HG03103 (cell line): ENCODE data around the gene PBXIP1.
"Not testable (repeated sequence)": the region's sequence is repeated elsewhere in the genome, so short reads cannot be mapped to it uniquely, and the experiment has no call there.

ENCODE experiments used
- ATAC-seq: cut with Tn5 transposase; IDR thresholded peaks from one replicate; pipeline ENCODE4 v1.9.1; 2021; ENCODE audit warnings: low read depth; ENCODE audit not compliant: unreplicated experiment

PBXIP1 gene

GRCh38 chr1:154938604-154939399 is 17.1 kb downstream of the PBXIP1 start:
- ATAC-seq: no peak

- no peak for ATAC-seq
Observed at GRCh38 chr1:154937988-154938386, 17.9 kb downstream of the PBXIP1 start.

- peak; percentile 37 for ATAC-seq
Observed at GRCh38 chr1:154937085-154937987, 18.6 kb downstream of the PBXIP1 start.

DNA sequence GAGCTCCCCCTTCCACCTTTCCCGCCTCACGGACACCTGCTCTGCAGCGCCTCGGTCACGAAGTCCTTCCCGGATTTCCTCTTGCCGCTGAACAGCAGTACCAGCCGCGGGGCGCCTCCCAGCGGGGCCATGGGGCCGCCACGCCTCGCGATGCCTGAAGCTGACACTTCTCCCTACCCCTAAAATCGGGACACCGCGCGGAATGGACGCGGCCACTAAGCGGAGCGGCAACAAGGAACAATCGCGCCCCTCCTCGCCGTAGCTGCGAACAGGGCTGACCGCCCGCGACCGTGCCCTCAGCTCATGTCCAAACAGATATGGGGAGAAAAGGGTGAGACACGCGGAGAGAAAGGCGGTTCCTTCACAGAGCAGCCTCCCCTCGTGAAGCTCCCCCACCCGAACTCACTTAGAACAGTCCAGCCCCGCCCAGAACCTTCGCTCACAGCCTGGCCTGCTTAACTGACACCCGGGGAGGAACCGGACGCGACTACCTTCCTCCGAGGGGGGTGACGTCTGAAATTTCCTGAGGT is 19.3 kb downstream of the PBXIP1 start, which contains the start of gene PMVK:
TSS of gene PMVK (minus strand) at position 165 of the 530 bp plus-strand sequence. CDS start at position 131, 34 bp downstream.
- ATAC-seq: peak; percentile 52

DNA sequence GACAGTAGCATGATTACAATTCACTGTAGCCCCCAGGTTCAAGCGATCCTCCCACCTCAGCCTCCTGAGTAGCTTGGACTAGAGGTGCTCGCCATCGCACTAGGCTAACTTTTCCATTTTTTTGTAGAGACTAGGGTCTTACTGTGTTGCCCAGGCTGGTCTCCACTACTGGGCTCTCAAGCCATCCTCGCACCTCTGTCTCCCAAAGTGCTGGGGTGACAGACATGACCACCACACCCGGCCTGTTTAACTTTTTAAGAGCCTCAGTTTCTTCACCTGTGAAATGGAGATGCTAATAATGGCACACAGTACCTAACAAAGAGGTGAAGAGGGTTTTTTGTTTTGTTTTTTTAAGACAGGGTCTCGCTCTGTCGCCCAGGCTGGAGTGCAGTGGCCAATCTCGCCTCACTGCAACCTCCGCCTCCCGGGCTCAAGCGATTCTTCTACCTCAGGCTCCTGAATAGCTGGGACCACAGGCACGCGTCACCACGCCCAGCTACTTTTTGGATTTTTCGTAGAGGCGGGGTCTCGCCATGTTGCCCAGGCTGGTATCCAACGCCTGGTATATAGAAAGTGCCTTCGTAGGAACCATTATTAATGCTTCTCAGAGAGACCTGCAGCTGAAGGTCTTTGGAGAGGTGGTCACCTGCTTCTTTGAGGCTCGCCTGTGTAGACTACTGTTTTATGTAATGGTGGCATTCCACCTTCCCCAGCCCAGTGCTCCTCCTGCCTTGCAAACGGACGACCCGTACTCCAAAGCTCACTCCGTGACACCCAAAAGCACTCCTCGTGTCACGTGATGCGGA is 19.9 kb downstream of the PBXIP1 start:
- ATAC-seq: no peak

DNA sequence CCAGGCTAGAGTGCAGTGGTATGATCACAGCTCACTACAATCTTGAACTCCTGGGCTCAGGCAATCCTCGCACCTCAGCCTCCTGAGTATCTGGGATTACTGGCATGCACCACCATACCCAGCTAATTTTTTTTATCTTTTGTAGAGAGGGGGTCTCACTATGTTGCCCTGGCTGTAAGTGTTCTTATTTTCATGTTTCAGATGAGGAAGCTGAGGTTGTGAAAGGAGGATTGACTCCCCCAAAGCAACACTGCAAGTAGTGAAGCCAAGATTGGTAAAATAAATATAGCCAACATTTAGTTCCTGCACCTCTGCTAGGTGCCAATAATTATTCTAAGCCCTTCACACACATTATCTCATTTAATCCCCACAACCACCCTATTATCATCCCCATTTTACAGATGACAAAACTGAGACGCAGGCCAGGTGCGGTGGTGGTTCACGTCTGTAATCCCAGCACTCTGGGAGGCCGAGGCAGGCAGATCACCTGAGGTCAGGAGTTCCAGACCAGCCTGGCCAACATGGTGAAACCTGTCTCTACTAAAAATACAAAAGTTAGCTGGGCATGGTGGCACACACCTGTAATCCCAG is 21.4 kb downstream of the PBXIP1 start:
- no peak for ATAC-seq

- no peak for ATAC-seq
Observed at GRCh38 chr1:154931940-154932487, 23.9 kb downstream of the PBXIP1 start.

- ATAC-seq: no peak
Observed at GRCh38 chr1:154926201-154926600, 29.7 kb downstream of the PBXIP1 start.

DNA sequence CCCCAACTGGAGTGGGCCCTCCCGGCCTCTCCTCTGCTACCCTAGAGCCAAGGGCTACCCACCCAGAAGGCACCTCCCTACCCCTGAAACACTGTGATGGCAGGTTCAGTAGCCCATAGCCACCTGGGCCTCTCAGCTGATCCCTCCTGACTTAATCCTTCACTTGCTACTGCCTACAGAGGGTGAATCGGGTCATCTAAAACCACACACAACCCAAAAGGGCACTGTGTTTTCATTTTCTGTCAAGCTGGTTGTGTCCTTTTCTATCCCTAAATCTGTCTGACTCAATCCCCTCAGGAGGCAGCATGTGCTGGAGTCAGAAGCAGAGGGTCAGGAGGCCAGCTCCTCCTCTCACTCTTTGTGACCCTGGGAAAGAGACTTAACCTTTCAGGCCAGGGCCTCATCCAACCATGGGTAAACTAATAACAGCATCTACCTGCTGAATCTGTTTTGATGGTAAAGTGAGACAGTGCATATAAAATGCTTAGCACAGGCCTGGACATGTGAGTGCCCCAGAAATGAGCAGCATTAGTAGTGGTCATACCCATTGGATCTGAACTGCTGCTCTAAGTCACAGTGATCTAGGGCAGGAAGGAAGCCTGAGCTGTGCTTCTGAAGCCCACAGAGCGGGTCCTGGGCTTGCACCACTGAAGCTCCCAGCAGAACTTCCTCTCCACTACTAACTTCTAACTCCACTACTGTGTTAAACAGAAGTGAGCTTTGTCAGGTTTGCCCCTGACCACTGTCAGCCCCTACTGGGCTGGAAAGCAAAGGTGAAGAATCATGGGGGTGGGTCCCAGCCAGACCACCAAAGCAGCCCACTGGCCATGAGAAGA is 30.3 kb downstream of the PBXIP1 start:
- ATAC-seq: no peak

GRCh38 chr1:154923695-154924094 is 32.2 kb downstream of the PBXIP1 start:
- no peak for ATAC-seq

- ATAC-seq: no peak
Observed at GRCh38 chr1:154913273-154913672, 42.6 kb downstream of the PBXIP1 start.

DNA sequence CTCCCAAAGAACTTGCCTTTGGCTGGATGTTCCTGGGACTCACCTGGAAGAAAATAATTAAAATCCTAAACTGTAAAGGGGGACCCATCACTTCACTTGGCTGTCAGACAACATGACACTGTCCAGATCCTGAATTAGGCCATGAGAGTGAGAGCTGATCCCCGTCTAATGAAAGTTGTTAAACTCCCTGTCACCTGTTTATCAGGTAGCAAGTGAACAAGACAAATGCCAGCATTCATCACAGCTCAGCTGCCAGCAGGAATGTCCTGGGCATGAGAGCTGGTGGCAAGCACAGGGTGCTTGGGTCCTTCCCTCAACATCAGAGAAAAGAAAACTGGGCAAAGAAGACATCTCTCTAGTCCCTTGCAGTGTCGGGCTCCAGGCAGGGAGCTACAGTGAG is 43.1 kb downstream of the PBXIP1 start:
- ATAC-seq: no peak

DNA sequence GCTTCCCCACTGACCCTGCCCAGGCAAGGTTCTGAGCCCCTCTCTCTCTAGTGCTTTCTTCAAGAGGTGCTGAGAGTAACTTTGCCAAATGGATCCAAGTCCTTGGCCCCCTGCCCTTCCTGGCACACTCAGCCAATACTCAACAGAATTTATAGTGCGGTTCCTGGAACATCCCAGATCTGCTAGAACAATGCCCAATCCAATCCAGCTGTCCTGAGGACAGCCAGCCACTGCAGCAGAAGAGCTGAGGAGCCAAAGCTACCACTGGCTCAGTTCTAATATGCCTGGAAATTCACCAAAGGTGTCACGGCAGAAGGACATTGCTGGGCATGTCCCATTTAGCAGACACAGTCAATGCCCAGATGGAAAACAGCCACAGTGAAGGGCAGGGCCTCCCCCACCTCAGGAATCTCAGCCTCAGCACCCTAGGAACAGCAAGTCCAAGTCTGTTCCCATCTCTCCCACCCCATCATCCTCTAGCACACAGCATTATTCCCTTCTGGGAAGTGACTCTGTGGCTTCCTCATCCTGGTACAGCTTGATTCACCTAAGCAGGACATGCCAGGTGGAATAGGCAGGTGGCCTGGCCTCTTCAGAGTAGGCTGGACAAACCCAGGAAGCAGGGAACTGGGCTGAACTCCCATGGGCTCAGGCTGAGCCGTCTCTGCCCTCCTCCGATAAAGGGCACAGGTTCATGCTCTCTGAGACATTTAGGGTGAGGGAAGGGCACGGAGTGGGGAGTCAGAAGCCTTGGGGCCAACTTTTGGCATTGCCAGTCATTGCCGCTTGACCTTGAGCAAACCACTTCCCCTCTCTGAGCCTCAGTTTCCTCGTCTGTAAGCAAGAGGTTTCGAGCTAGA is 44.0 kb downstream of the PBXIP1 start:
- ATAC-seq: no peak

GRCh38 chr1:154910851-154911250 is 45.0 kb downstream of the PBXIP1 start:
- no peak for ATAC-seq

GRCh38 chr1:154908937-154909336 is 47.0 kb downstream of the PBXIP1 start:
- ATAC-seq: no peak

DNA sequence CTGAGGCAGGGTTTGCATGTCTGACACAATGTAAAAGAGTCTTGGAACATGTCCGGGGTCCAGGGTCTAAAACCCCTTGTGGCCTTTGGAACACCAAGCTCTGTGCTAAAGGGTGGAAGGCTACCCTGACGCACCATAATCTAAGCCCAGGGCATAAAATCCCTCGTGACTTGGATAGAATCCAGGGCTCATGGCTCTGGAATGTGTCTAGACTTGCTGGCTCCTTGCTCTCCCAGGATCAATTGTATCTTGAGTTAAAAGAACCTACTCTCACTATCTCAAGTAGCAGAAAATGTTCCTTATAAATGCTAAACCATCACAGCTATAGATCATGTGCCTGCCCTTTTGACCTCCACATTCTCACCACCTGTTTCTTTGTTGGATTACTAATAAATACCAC is 47.8 kb downstream of the PBXIP1 start:
- ATAC-seq: not testable (repeated sequence)

DNA sequence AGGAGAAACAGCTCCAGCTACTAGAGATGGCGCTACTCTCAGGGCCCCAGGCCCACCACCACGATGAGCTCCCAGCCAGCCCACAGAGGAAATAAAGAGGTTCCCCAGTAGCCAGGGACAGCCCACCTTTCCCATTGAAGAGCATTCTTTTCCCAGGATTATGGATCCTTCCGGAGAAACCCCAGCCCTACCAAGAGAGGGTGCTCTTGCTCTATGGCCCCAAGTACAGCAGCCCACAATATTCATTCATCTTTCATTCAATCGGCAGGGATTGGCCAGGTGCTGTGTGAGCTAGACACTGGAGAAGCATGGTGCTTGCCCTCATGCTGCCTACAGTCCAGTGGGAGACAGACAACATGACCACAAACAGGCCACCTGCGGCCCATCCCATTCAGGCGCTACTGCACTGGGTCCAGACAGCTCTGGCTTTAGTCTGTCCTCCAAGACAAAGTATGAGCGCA is 49.2 kb downstream of the PBXIP1 start:
- no peak for ATAC-seq
